Measurements from ENCODE around the gene DLX1. TPM values are rescaled to one million over a fixed set of nuclear protein-coding genes. Genes with fewer than 3 reads are reported as not detected.
"Not testable (repeated sequence)": the region's sequence is repeated elsewhere in the genome, so short reads cannot be mapped to it uniquely, and the experiment has no call there.

DLX1 gene
- total RNA-seq, 1 experiment from 2014 or later, result 4.6 TPM

DNA sequence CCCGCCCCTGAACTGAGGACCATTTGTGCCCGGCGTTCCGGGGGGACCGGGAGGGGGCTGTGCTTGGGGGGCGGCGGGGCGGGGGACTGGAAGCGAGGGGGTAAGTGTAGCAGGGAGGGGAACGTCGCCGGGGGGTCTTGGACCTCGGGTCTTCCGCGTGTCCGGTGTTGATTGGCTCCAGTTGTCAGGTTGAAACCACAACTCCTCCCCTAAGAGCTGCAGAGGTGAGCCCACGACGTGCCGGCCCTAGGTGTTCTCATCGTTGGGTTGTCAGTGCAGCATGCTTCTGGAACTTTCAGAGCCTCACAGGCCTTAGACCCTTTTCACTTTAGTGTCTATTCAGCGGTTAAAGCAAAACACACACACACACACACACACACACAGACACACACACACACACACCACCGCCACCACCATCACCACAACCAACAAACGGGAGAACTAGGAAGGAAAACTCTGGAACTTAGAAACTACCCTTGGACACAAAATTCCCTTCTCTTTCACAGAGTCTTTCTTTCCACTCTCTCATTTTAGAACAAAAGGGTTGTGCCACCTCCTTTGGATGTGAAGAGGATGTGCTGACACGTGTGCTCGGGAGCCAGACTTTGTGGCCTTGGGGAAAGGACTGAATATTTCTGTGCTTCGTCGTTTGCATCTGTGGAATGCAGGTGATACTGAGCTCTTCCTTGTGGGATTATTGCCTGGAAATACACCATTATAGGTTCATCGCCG is 24.1 kb downstream of the DLX1 start:
- no peak for DNase-seq (ENCODE audit: low read depth)

DNA sequence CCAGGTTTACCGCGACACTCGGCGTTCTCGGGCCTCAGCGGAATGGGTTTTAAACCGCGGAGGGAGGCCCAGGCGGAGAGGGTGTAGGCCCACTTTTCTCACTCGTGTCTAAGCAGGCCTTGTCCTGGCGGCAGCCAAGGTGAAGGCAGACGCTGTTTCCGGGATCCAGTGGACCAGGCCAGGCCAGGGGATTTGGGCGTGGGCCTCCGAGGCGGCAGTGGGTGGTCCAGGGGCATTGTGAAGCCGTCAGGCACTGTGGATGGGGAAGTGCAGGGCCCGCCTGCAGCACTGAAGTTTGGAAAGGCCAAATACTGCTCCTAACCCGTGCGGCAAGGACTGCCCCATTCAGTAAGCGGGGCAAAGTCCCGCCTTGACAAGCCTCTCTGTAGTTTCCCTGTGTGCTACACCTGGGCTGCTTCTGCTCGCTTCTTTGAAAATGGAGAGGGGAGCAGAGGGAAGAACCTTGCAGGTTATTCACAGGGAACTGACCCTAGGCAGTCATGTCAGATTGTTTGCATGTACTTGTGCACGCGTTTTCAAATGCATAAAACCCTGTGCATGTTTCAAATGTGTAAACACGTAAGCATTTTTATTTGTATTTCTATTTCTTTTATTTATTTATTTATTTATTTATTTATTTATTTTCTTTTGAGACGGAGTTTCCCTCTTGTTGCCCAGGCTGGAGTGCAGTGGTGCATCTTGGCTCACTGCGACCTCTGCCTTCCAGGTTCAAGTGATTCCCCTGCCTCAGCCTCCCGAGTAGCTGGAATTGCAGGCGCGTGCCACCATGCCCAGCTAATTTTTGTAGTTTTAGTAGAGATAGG is 24.9 kb downstream of the DLX1 start:
- no peak for DNase-seq (ENCODE audit: low read depth)

DNA sequence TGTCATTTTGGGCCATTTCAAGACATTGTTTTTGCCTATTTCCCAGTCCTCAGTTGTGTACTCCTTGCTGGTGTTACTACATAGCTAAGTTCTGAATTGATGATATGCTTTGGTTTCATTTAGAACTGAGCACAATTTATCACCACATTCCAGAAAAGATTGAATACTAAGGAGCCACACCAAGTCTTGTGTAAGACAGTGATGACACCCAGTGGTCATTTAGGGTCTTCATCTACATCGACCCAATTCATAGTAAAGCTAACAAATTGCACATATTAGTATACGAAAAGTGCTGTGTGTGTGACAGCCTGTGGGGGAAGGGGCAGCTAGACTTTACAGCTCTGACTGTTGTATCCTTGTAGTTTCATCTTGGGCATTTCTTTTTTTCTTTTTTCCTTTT is 28.3 kb downstream of the DLX1 start:
- peak; percentile 55 for DNase-seq (ENCODE audit: low read depth)

DNA sequence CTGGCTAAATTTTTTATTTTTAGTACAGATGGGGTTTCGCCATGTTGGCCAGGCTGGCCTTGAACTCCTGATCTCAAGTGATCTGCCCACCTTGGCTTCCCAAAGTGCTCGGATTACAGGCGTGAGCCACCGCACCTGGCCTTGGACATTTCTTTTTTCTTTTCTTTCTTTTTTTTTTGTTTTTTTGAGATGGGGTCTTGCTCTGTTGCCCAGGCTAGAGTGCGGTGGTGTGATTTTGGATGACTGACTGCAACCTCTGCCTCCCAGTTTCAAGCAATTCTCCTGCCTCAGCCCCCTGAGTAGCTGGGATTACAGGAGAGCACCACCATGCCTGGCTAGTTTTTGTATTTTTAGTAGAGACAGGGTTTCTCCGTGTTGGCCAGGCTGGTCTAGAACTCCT is 28.9 kb downstream of the DLX1 start:
- not testable (repeated sequence) for DNase-seq (ENCODE audit: low read depth)

DNA sequence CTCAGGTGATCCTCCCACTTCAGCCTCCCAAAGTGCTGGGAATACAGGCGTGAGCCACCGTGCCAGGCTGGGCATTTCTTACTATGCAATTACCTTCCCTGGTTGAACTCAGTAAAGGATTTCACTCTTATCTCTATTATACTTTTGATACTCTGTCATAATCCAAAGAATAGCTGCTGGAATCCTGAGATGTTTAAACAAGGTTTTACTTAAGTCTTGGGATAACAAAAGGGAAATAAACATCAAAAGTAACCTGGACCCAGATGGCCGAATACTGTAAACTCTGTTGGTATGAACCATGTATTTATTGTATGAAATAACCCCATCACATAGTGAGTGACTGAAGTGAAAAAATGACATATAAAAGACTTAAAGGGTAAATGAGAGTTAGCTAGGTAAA is 29.3 kb downstream of the DLX1 start:
- no peak for DNase-seq (ENCODE audit: low read depth)

DNA sequence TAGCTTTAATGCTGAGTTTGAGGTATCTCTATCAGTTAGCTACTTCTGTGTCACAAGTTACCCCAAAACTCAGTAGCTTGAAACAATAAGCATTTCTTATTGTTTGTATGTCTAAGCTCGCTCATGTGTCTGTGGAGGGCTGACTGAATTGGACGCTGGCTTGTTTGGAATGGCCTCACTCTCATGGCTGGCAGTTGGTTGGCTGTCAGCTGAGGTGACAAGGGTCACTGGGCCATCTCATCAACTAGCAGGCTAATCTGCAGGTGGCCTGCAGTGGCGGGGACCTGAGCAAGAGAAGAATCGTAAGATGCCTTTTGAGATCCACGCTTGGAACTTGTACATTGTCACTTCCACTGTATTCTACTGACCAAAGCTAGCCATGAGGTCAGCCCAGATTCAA is 30.8 kb downstream of the DLX1 start:
- no peak for DNase-seq (ENCODE audit: low read depth)

DNA sequence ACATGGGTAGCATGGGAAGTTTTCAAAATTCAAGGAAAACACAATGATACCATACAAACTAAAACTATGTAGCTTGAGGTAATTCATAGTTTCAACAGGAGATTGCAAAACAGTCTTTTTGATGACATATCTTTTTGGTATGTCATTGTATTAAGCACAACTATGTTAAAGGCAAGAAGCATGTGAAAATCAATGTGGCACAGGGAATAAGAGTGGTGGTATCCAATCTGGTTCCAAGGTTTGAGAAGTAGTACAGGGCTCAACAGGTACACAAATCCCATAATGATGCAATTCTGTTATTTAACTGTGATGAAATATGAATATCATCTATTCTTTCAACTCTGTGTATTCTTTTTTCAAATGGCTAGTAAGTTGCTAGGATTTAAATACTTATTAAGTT is 33.8 kb downstream of the DLX1 start:
- DNase-seq (ENCODE audit: low read depth), result peak; percentile 69

DNA sequence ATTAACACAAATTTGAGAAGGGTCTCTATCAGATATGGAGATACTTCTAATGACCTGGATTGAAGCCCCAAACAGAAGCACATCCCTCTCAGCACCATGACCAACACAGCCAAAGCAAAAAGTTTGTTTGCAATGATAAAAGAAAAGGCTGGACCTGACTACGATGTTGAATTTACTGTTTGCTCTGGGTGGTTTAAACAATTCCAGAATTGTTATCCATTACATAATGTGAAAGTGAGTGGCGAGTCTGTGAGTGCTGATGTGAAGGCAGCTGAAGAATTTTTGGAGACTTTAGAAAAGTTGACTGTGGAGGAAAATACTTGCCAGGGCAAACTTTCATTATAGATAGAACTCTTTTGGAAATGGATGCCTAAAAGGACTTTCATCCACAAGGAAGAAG is 34.8 kb downstream of the DLX1 start:
- DNase-seq (ENCODE audit: low read depth), result no peak

DNA sequence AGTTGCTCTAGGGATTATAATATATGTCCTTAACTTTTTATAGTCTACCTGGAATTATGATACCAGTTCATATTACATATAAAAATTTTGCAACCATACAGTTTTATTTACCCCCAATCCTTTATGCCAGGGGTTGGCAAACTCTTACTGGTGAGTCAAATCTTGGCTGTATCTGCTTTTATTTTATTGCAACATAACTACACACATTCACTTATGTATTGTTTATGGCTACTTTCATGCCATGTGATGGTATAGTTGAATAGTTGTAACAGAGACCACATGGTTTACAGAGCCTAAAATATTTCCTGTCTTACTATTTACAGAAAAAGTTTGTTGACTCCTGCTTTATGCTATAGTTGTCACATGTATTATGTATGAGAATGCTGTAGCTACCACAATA is 43.2 kb downstream of the DLX1 start:
- DNase-seq (ENCODE audit: low read depth), result no peak

DNA sequence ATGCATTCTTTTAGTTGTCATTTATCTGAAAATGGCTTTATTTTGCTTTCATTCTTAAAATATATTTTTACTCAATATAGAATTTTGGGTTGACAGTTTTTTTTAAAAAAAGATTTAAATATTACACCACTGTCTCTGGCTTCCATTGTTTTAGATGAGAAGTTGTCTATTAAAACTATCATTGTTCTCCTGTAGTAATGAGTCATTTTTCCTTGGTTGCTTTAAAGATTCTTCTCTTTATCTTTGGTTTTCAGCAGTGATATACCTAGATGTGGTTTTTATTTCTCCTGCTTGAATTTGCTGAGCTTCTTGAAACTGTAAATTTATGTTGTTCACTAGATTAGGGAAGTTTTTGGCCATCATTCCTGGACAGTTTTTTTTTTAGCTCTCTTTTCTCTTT is 44.1 kb downstream of the DLX1 start:
- no peak for DNase-seq (ENCODE audit: low read depth)

DNA sequence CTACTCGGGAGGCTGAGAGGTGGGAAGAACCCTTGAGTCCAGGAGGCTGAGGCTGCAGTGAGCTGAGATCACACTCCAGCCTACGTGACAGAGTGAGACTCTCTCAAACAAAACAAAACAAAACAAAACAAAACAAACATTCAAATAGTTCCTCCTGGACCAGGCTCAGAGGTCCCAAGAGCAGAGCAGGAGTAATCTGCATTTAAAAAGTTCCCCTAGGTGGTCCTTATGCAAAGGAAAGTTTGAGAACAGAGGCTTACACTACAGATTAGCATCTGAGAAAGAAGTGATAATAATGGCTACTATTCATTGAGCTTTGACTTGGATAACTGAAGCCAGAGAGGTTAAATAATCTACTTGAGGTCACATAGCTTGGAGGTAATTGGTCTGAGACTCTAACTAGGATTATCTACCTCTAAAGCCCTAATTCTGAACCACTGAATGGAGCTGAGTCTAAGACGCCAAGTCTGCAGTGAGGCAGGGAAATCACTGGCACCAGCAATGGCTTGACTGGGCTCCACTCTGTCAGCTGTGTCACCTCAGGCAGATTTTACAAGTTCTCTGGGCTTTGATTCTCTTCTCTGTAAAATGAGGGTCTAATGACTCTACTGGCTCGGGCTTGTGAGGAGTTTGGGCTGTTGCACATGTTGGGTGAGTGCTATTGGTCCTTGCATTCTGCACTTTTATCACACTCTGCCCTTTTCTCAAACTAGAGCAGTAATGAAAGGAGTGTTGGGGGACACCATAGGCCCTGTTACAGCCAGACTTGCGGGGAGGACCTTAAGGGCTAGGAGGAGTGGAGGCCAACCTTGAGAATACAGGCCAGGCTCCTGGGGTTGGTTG is 46.6 kb downstream of the DLX1 start:
- no peak for DNase-seq (ENCODE audit: low read depth)

DNA sequence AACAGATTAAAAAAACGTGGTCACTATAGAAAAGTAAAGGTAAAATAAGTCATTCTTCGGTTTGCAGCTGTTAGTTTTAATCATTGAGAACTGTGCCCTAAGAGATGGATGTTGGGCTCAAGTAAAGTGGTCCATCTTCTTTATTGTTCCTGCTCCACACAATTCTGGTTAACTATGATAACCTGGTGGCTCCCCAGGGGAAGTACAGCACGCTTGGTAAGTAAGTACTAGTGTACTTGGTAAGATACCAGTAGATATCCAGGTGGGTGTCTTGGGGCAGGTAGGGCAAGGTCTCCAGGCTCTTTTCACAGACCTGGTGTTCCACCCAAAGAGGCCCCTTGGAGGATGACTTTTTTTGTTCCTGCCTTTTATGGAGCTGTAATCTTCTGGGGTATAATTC is 49.0 kb downstream of the DLX1 start:
- DNase-seq (ENCODE audit: low read depth), result no peak

DNA sequence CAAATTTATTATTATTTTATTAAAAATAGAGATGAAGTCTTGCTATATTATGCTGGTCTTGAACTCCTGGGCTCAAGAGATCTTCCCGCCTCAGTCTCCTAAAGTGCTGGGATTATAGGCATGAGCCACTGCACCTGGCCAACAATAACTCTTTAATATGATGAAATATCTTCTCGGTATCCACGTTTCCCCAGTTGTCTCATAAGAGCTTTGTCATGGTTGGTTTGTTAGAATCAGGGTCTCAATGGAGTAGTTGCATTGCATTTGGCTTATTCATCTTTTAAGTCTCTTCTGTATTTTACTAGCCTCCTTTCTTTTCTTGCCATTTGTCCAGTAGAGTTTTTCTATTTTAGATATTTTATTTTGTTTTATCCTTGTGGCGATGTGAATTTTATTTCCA is 50.1 kb downstream of the DLX1 start:
- DNase-seq (ENCODE audit: low read depth), result peak; percentile 61

DNA sequence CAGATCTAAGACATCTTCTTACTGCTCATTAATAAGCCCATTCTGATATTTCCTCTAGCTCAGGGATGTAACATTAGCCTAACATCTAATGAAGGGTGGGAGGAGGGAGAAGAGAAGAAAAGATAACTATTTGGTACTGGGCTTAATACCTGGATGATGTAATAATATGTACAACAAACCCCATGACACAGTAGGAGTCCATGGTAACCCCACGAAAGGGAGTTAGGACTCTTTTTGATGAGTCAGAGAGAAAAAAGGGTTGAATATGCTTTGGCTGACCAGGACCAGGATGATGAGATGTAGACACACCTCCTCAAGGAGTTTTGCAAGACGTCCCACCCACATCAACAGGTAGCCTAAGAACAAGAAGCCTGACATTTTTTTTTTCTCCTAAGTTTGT is 51.8 kb downstream of the DLX1 start:
- no peak for DNase-seq (ENCODE audit: low read depth)

DNA sequence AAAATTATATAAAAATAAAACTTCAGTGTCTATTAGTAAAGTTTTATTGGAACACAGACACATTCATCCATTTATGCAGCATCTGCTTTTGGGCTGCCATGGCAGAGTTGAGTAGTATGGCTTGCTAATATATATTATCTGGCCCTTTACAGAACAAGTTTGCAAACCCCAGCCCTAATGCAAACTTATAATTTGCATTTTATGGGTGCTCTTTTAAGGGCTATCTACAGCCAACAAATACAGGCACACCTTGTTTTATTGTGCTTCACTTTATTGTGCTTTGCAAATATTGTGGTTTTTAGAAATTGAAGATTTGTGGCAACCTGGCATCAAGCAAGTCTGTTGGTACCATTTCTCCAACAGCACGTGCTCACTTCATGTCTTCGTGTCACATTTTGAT is 52.6 kb downstream of the DLX1 start:
- DNase-seq (ENCODE audit: low read depth), result no peak

DNA sequence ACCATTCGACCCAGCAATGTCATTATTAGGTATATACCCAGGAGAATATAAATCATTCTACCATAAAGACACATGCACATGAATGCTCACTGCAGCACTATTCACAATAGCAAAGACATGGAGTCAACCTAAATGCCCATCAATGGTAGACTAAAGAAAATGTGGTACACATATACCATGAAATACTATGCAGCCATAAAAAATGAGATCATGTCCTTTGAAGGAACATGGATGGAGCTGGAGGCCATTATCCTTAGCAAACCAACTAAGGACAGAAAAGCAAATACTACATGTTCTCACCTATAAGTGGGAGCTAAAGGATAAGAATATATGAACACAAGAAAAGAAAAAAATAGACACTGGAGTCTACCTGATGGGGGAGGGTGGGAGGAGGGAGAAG is 53.4 kb downstream of the DLX1 start:
- DNase-seq (ENCODE audit: low read depth), result not testable (repeated sequence)

Other genes starting within 250 kb of the DLX1 start
- 15.4 and 20.0 TPM in 2 replicates for gene SLC25A12, start 191.3 kb upstream of the DLX1 start, total RNA-seq (2014; rRNA removed)
- 76.8 and 87.5 TPM in 2 replicates for gene HAT1, start 163.0 kb upstream of the DLX1 start, total RNA-seq (2014; rRNA removed)
- gene METAP1D, start 85.6 kb upstream of the DLX1 start, total RNA-seq (2014; rRNA removed), result 6.9 and 8.2 TPM in 2 replicates
- gene DLX2, start 17.4 kb downstream of the DLX1 start, total RNA-seq (2014; rRNA removed), result 0.32 and 0.75 TPM in 2 replicates

All from LHCN-M2 (cell line).